HUES6 (cell line): ENCODE data around the gene PAPSS1.

Experiments
- H3K27ac ChIP-seq: 2 replicates; pipeline ENCODE4 v1.7.0; 2013; ENCODE audit warnings: low read depth, mild to moderate bottlenecking, low read length, inconsistent platforms
- H3K27me3 ChIP-seq: 2 replicates; pipeline ENCODE4 v1.6.1; 2013; ENCODE audit warnings: low read length; ENCODE audit not compliant: control insufficient read depth, insufficient read depth
- H3K36me3 ChIP-seq: 2 replicates; pipeline ENCODE4 v1.6.1; 2013; ENCODE audit warnings: low read length; ENCODE audit not compliant: control insufficient read depth, insufficient read depth
- H3K4me1 ChIP-seq: 2 replicates; pipeline ENCODE4 v1.6.1; 2013; ENCODE audit warnings: low read length; ENCODE audit not compliant: control insufficient read depth, insufficient read depth
- H3K4me3 ChIP-seq: 2 replicates; pipeline ENCODE4 v1.5.1; 2013; ENCODE audit warnings: low read depth, low read length
- H3K9ac ChIP-seq: one replicate; pipeline ENCODE4 v1.6.1; 2013; ENCODE audit warnings: mild to moderate bottlenecking, low read length
- H3K9me3 ChIP-seq: 2 replicates; pipeline ENCODE4 v1.6.1; 2013; ENCODE audit warnings: low read depth, low read length; ENCODE audit not compliant: control insufficient read depth, insufficient read depth

Gene PAPSS1

DNA sequence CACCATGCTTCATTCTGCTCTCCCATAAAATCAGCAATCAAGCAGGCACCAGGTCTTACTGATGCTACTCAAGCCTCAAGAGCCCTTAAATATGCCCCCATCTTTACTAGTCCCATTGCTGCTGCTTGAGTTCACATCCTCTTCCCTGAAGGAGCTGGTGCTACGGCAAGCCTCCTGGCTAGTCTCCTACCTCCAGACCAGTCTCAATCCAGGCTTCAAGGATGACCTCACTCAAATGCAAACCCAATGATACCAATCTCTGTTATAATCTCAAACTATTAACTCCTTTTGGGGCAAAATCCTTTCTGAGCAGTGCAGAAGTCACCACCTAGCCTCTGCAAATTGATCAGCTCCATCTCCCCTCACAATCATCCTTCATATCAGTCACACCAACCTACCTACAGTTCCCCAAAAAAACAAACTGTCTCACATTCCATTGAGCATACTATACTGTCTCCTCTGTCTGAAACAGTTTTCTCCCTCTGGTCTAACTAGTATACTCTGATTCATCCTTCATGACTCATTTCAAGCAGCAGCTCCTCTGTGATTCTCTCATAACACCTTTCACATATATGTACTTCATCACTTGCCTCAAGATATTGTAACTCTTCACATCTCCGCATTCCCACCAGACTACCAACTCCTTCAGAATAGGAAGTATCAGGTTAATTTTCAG, 30.0 kb downstream of the PAPSS1 start:
- H3K4me3 ChIP-seq: no peak overlapping the region
- H3K4me1 ChIP-seq: peaks cover 14% of the 10 kb centered on the region
- no peaks in the 10 kb centered on the region for H3K9me3 ChIP-seq
- no peak overlapping the region for H3K27ac ChIP-seq
- peaks cover 32% of the 10 kb centered on the region for H3K36me3 ChIP-seq
- no peak overlapping the region for H3K9ac ChIP-seq
- no peaks in the 10 kb centered on the region for H3K27me3 ChIP-seq

DNA sequence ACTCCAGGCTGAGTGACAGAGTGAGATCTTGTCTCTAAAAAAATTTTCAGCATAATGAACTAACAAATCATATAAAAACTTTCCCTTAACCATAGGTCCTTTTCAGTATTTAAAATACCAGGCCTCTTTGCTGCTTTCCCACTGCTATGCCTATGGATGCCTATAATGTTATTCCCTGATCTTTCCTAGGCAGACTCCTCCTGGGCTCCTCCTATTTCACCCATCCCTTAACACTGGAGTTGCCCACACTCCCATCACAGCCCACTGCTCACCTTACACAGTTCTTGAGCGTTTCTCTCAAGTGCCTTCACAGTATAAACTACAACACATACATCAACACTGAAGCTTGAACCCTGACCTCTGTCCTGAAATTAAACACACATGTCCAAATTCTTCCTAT, 31.6 kb downstream of the PAPSS1 start:
- Histone ChIP-seq H3K27ac (no peak overlapping the region), H3K36me3 (peaks cover 32% of the 10 kb centered on the region)

DNA sequence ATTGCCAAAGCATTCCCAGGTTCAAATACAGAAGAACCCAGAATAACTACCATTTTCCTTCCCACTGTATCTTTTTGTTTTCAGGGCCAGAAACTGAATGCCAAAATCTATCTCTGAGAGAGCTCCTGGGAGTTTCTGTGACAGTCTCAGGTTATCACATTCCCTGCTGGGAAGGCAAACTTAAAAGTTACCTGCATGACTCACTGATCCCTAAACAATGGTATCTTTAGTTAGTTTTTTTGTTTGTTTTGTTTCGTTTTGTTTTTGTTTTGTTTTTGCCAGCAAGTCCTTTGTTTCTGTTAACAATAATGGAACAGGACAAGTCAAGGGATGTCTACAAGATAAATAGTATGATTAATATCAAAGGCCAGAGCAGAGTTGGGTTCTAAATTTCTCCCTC, 34.3 kb downstream of the PAPSS1 start:
- Histone ChIP-seq H3K4me1 (peaks cover 14% of the 10 kb centered on the region), H3K27ac (no peak overlapping the region), H3K36me3 (peaks cover 29% of the 10 kb centered on the region), H3K9me3 (no peaks in the 10 kb centered on the region), H3K4me3 (no peak overlapping the region), H3K27me3 (no peaks in the 10 kb centered on the region), H3K9ac (peak overlapping the region; percentile 16)

More for the DNA sequence above, 31.6 kb downstream of the PAPSS1 start:
- no peaks in the 10 kb centered on the region for H3K9me3 ChIP-seq
- peaks cover 14% of the 10 kb centered on the region for H3K4me1 ChIP-seq
- H3K9ac ChIP-seq: no peak overlapping the region
- no peaks in the 10 kb centered on the region for H3K27me3 ChIP-seq
- H3K4me3 ChIP-seq: no peak overlapping the region

- peaks cover 14% of the 10 kb centered on the region for H3K4me1 ChIP-seq
- no peak overlapping the region for H3K4me3 ChIP-seq
- H3K9me3 ChIP-seq: no peaks in the 10 kb centered on the region
- H3K27ac ChIP-seq: no peak overlapping the region
- H3K36me3 ChIP-seq: peaks cover 32% of the 10 kb centered on the region
- no peaks in the 10 kb centered on the region for H3K27me3 ChIP-seq
- H3K9ac ChIP-seq: no peak overlapping the region
Observed at GRCh38 chr4:107683873-107684272, 36.2 kb downstream of the PAPSS1 start.

DNA sequence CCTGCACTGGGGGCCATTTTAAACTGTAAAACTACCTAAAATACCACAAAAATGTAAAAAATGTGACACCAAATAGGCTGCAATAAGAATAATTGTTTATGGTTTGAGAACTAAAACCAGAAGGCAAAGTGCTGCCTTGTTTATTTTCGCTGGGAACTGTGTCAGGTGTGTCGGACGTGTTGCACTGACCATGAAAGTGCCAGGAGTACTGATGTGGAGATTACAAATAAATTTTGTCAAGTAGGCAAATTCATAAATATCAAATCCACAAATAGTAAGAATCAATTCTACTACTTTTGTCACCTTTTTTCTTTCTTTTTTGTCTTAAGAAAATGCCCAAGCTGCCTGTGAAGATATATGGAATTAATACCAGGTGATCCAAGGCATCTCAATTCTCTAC, 37.7 kb downstream of the PAPSS1 start:
- H3K36me3 ChIP-seq: peaks cover 39% of the 10 kb centered on the region
- H3K9ac ChIP-seq: no peak overlapping the region
- no peaks in the 10 kb centered on the region for H3K9me3 ChIP-seq
- no peaks in the 10 kb centered on the region for H3K27me3 ChIP-seq
- H3K4me3 ChIP-seq: no peak overlapping the region
- H3K4me1 ChIP-seq: 0 out of 2 replicates have a peak, but pooled peaks cover 5% of the 10 kb centered on the region
- H3K27ac ChIP-seq: no peak overlapping the region

DNA sequence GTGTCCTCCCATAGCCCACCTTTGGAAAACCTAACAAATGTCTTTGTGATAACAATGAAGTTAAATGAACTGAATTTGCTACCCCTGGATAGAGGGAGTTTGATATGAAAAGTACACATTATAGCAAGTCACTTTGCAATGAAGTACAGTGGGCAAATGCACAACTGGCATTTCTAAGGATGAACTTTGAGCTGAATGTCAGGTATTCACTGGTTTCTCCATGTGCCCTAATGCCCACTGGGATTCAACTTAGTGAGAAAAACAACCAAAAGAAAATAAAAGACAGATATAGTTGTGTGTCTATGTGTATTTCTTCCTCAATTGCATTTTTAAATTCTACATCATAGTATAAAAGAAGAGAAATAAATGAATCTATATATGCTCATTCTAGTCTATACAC, 51.0 kb downstream of the PAPSS1 start:
- Histone ChIP-seq H3K9me3 (no peaks in the 10 kb centered on the region), H3K36me3 (peaks cover 7% of the 10 kb centered on the region; the same call in 1 of the 2 replicates), H3K4me3 (no peak overlapping the region), H3K27me3 (no peaks in the 10 kb centered on the region), H3K9ac (no peak overlapping the region), H3K27ac (no peak overlapping the region), H3K4me1 (0 out of 2 replicates have a peak, but pooled peaks cover 3% of the 10 kb centered on the region)

DNA sequence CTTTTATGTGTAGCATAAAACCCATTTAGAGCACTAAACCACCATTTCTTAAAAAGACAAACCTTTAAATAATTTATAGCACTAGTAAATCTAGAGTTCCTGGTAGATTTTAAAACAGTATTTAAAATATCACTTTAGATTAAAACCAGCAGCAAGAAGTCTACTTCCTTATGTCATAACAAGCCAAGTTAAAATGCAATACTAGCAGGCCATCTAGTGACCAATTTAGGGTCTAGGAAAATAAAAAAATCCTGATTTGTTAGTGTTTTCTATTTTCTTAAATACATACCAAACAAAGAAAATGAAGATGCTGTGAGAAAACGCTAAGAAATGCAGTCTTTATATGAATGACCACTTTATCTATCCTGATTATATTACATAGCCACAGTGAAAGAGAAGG, 53.9 kb downstream of the PAPSS1 start:
- no peak overlapping the region for H3K27ac ChIP-seq
- H3K9ac ChIP-seq: no peak overlapping the region

GRCh38 chr4:107665001-107665400, 55.0 kb downstream of the PAPSS1 start:
- no peak overlapping the region for H3K4me3 ChIP-seq
- peaks cover 7% of the 10 kb centered on the region; the same call in 1 of the 2 replicates for H3K36me3 ChIP-seq
- H3K9me3 ChIP-seq: no peaks in the 10 kb centered on the region
- H3K4me1 ChIP-seq: 0 out of 2 replicates have a peak, but pooled peaks cover 3% of the 10 kb centered on the region
- no peaks in the 10 kb centered on the region for H3K27me3 ChIP-seq
- no peak overlapping the region for H3K27ac ChIP-seq
- no peak overlapping the region for H3K9ac ChIP-seq

More for the DNA sequence above, 53.9 kb downstream of the PAPSS1 start:
- H3K36me3 ChIP-seq: peaks cover 7% of the 10 kb centered on the region; the same call in 1 of the 2 replicates
- no peaks in the 10 kb centered on the region for H3K9me3 ChIP-seq
- H3K4me1 ChIP-seq: 0 out of 2 replicates have a peak, but pooled peaks cover 3% of the 10 kb centered on the region
- H3K27me3 ChIP-seq: no peaks in the 10 kb centered on the region
- H3K4me3 ChIP-seq: no peak overlapping the region

DNA sequence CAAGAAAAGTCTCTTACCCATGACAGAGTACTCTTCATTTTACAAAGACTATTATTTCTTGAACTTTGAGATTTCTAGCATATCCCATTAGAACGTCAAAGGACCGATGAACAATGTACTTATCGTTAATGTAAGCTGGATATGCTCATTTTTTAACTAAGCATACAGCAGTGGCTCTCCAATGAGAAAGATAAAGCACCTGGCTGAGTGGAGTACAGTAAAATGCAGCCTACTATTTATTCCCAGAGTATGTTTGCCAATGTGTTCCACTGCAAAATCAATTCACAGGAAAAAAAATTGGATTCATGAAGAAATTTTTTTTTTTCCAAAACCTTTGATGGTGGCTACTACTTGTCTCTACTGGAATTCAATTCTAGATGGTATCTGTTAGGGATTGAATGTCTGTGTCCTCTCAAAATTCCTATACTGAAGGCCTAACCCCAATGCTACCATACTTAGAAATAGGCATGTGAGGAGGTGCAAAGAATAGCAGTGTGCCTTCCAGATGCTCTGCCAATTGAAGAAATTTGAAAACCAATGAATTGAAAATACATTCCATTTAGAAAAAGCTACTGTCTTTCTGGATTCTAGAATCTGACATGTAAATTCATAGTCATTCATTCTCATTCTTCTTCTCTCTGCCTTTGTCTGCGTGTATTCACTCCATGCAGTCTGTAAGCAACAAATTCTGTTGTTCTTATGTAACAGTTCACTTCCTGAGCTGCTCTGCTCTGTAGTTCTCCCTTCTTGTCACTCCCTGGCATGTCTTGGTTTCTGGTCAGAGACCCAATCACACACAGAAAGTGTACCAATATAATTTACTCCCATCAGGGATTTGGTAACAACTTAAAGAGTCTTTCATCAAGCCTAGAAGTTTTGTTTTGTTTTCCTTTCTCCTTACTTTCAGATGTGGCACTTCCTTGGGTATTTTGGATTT, 61.4 kb downstream of the PAPSS1 start:
- no peaks in the 10 kb centered on the region for H3K27me3 ChIP-seq
- H3K9me3 ChIP-seq: no peaks in the 10 kb centered on the region
- H3K4me1 ChIP-seq: peaks cover 11% of the 10 kb centered on the region
- H3K4me3 ChIP-seq: no peak overlapping the region
- no peak overlapping the region for H3K9ac ChIP-seq
- no peak overlapping the region for H3K27ac ChIP-seq
- peaks cover 6% of the 10 kb centered on the region; the same call in 1 of the 2 replicates for H3K36me3 ChIP-seq

DNA sequence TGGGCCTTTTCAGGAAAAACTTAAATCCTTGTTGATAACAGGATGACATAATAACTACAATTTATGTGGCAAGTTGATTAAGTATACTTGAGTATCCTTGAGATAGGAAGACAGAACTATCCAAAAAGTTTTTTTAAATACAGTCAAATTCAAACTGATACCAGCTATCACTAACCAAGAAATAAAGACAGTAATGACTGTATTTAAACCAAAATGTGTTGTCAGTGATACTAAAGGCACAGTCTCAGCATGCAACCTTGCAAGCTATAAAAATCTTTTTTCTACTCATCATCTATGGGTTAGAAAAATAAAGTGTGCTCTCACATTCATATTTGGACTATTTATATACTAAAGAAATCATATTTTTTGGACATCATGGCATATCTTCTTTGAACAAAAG, 64.7 kb downstream of the PAPSS1 start:
- Histone ChIP-seq H3K9me3 (no peaks in the 10 kb centered on the region), H3K9ac (no peak overlapping the region), H3K4me3 (no peak overlapping the region), H3K4me1 (peaks cover 11% of the 10 kb centered on the region), H3K27me3 (no peaks in the 10 kb centered on the region), H3K36me3 (peaks cover 28% of the 10 kb centered on the region), H3K27ac (no peak overlapping the region)

GRCh38 chr4:107654694-107655093, 65.3 kb downstream of the PAPSS1 start:
- H3K4me3 ChIP-seq: no peak overlapping the region
- H3K27me3 ChIP-seq: no peaks in the 10 kb centered on the region; the same call in 1 of the 2 replicates
- H3K4me1 ChIP-seq: peaks cover 14% of the 10 kb centered on the region
- H3K9ac ChIP-seq: no peak overlapping the region
- no peak overlapping the region for H3K27ac ChIP-seq
- no peaks in the 10 kb centered on the region for H3K9me3 ChIP-seq
- peaks cover 28% of the 10 kb centered on the region for H3K36me3 ChIP-seq
